K562 (cell line): Measurements from ENCODE around the gene ZBTB16. TPM values are rescaled to one million over a fixed set of nuclear protein-coding genes. Genes with fewer than 3 reads are reported as not detected.

ENCODE experiments used
- ATAC-seq: fragments of 200-7000 bp; cut with Tn5 transposase; 3 replicates; pipeline ENCODE4 v1.9.1; 2020; ENCODE audit warnings: moderate library complexity
- BruUV-seq: library from RNA; stranded (reverse); fragments of 400-500 nt; replicated peaks from 2 replicates; lab custom pipeline; 2021; lab: Mats Ljungman, UMichigan
- CTCF ChIA-PET: fragments of 300-600 bp; formaldehyde crosslinking; extraction: SDS; loops from one replicate; lab custom pipeline; 2021; ENCODE audit warnings: low intra/inter-chr PET ratio; lab: Yijun Ruan, JAX
- POLR2A ChIA-PET: fragments of 300-600, 350-650 bp; sonication (Branson Sonifier 250); formaldehyde crosslinking; extraction: SDS; loops from one replicate; lab custom pipeline; 2021; ENCODE audit warnings: antibody characterized with exemption, inconsistent platforms; lab: Yijun Ruan, JAX
- DNase-seq, 4 experiments: peaks; one replicate each; pipeline versions ENCODE4 v3.0.0 to v3.0.0-alpha.2; 2011 to 2018; ENCODE audit warnings: low spot score in 3 of 4, mixed read lengths in 3 of 4; ENCODE audit errors: extremely low read depth in 1 of 4
- FAIRE-seq: peaks from 2 replicates; lab custom pipeline; 2011; peaks lifted over from hg19 to GRCh38; lab: Jason Lieb, UNC
- H2AFZ ChIP-seq: 2 replicates; pipeline ENCODE4 v1.6.0; 2011; ENCODE audit warnings: low read depth, low read length, control low read depth, inconsistent platforms
- H3K27ac ChIP-seq: fragments of 200-600 bp; 3 replicates; pipeline ENCODE4 v1.8.0; 2011; ENCODE audit warnings: low read depth, mild to moderate bottlenecking, control low read depth, inconsistent platforms, low read length, moderate library complexity, mixed read lengths; ENCODE audit errors: extremely low read depth
- H3K27me3 ChIP-seq, 2 experiments: fragments of 300-600 bp in 1 of 2; 2 replicates in 1 of 2; 3 replicates in 1 of 2; pipeline versions ENCODE4 v1.6.0 to v1.8.0; 2011; ENCODE audit warnings: inconsistent platforms in 2 of 2, low read length in 2 of 2, mild to moderate bottlenecking in 1 of 2, mixed read lengths in 1 of 2, moderate library complexity in 1 of 2; ENCODE audit not compliant: control insufficient read depth in 2 of 2, insufficient read depth in 2 of 2
- H3K36me3 ChIP-seq: fragments of 300-600 bp; 3 replicates; pipeline ENCODE4 v1.8.0; 2011; ENCODE audit warnings: mild to moderate bottlenecking, low read length, inconsistent platforms; ENCODE audit not compliant: control insufficient read depth, insufficient read depth
- H3K4me1 ChIP-seq, 2 experiments: fragments of 200-600 bp in 1 of 2; replicated peaks in 1 of 2; 2 replicates in 1 of 2; 3 replicates in 1 of 2; pipeline versions ENCODE4 v1.5.1 to v1.8.0; 2011; ENCODE audit warnings: inconsistent platforms in 2 of 2, low read length in 2 of 2, mild to moderate bottlenecking in 1 of 2, mixed read lengths in 1 of 2, moderate library complexity in 1 of 2; ENCODE audit not compliant: control insufficient read depth in 2 of 2, insufficient read depth in 2 of 2
- H3K4me2 ChIP-seq: 2 replicates; pipeline ENCODE4 v1.6.1; 2011; ENCODE audit warnings: low read length, control low read depth, inconsistent platforms, mixed read lengths; ENCODE audit not compliant: insufficient read depth
- H3K4me3 ChIP-seq: fragments of 200-600 bp; sonication (generic), shearing (Covaris generic); 2 replicates; pipeline ENCODE4 v1.5.1; 2016; ENCODE audit warnings: control low read depth, inconsistent platforms
- H3K79me2 ChIP-seq: fragments of 200-600 bp; 3 replicates; pipeline ENCODE4 v1.8.0; 2011; ENCODE audit warnings: low read length, inconsistent platforms; ENCODE audit not compliant: control insufficient read depth, insufficient read depth
- H3K9ac ChIP-seq, 2 experiments: 2 replicates each; pipeline versions ENCODE4 v1.6.0 to v1.6.1; 2011; ENCODE audit warnings: low read depth in 2 of 2, low read length in 2 of 2, control low read depth in 1 of 2, inconsistent platforms in 1 of 2, mild to moderate bottlenecking in 1 of 2, mixed read lengths in 1 of 2; ENCODE audit not compliant: insufficient read depth in 1 of 2
- H3K9me1 ChIP-seq: one replicate; pipeline ENCODE4 v1.6.0; 2011; ENCODE audit warnings: inconsistent platforms, mild to moderate bottlenecking, low read length, moderate library complexity; ENCODE audit not compliant: control insufficient read depth, insufficient read depth
- H3K9me3 ChIP-seq: replicated peaks from 2 replicates; pipeline ENCODE4 v1.5.1; 2011; ENCODE audit warnings: low read depth, low read length, inconsistent platforms; ENCODE audit not compliant: control insufficient read depth, insufficient read depth
- H4K20me1 ChIP-seq: replicated peaks from 2 replicates; pipeline ENCODE4 v1.6.1; 2011; ENCODE audit warnings: low read length, inconsistent platforms, mixed read lengths; ENCODE audit not compliant: control insufficient read depth, insufficient read depth
- GATAD2B ChIP-seq: fragments of 450-650 bp; IDR thresholded peaks from 2 replicates; pipeline ENCODE4 v1.6.1; 2017; ENCODE audit warnings: mild to moderate bottlenecking, borderline replicate concordance
- GTF2A2 ChIP-seq: IDR thresholded peaks from 2 replicates; pipeline ENCODE4 v1.6.1; 2016; ENCODE audit warnings: mild to moderate bottlenecking, missing genetic modification characterization, missing compliant biosample characterization
- ILK ChIP-seq: fragments of 450-650 bp; IDR thresholded peaks from 2 replicates; pipeline ENCODE4 v1.6.1; 2016; ENCODE audit warnings: missing genetic modification characterization, low read depth, mild to moderate bottlenecking, missing compliant biosample characterization, moderate library complexity, borderline replicate concordance
- KAT7 ChIP-seq: sonication (generic); formaldehyde crosslinking; IDR thresholded peaks from 2 replicates; pipeline ENCODE4 v1.8.0; 2022; ENCODE audit warnings: missing genetic modification reagents, mild to moderate bottlenecking, borderline replicate concordance
- MTF1 ChIP-seq: fragments of 250-450 bp; sonication (Bioruptor Pico); IDR thresholded peaks from 2 replicates; pipeline ENCODE4 v1.9.0; 2021; ENCODE audit warnings: moderate library complexity, mild to moderate bottlenecking, inconsistent platforms, borderline replicate concordance
- NR3C1 ChIP-seq: sonication (generic); formaldehyde crosslinking; IDR thresholded peaks from 2 replicates; pipeline ENCODE4 v1.8.1; 2022; ENCODE audit warnings: missing genetic modification reagents
- ZNF57 ChIP-seq: fragments of 450-650 bp; formaldehyde crosslinking; IDR thresholded peaks from 2 replicates; pipeline ENCODE4 v1.4.0; 2020; ENCODE audit warnings: mild to moderate bottlenecking, moderate library complexity
- WGBS: fragments of 100-300 bp; shearing (Covaris generic); methylation state at CpG from one replicate; pipeline ENCODE4 v1.1.6; 2016; ENCODE audit warnings: low coverage, mixed read lengths; ENCODE audit not compliant: insufficient coverage; ENCODE audit errors: missing lambda C conversion rate; 5-methylcytosine and 5-hydroxymethylcytosine counted together
- in situ Hi-C: fragments of 300-500 bp; cut with MboI; formaldehyde crosslinking; loops from 4 replicates; pipeline ENCODE4 v1.15.0; 2018; ENCODE audit warnings: inconsistent platforms, mixed read lengths
- intact Hi-C: fragments of 100-400 bp; cut with micrococcal nuclease; formaldehyde crosslinking; loops from 2 replicates; pipeline ENCODE4 v1.14.2; 2022
- polyA plus RNA-seq, 8 experiments: library from polyadenylated mRNA; depleted of rRNA in 4 of 8; stranded (reverse) in 5 of 8; unstranded in 3 of 8; fragments of >200 nt; fragmentation: Nextera tagmentation in 2 of 8; fragmentation: Illumina TruSeq in 1 of 8; extraction: Ambion mirVana in 2 of 8; extraction: Trizol in 1 of 8; gene quantifications; 2 replicates each; pipeline versions ENCODE4 v1.2.1 to v1.2.3, GENCODE V29; 2011 to 2014; ENCODE audit warnings: inconsistent platforms in 1 of 8, missing spikeins in 1 of 8
- total RNA-seq, 7 experiments: library from RNA; depleted of rRNA in 6 of 7; stranded (reverse); fragments of >200 nt in 6 of 7; fragmentation: Illumina TruSeq in 2 of 7; extraction: Trizol in 2 of 7; gene quantifications; 2 replicates each; pipeline versions ENCODE4 v1.2.1 to v1.2.3, GENCODE V29; 2011 to 2021; ENCODE audit warnings: low replicate concordance in 1 of 7

Gene ZBTB16
- total and polyA plus RNA-seq, 9 of the 15 experiments (the other 6 are each of a cell fraction or from before 2014, with no cell fraction given), result 0.06 to 0.40 (median 0.24) TPM; not detected in 4

DNA sequence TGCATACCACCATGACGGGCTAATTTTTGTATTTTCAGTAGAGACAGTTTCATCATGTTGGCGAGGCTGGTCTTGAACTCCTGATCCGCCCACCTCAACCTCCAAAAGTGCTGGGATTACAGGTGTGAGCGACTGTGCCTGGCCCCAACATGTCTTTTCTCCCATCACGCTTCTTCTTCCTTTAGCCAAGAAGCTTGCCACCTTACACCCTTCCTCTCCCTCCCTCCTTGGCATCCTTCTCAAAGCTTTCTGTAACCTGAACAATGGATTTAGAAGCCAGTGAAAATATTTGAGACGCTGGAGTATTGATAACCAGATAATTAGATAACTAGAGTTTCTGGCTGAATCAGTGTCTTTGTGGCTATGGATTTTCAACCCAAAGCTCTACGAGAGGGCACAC lies 225.4 kb downstream of the ZBTB16 start:
- TF ChIP-seq MTF1 (CRISPR knock-in tag), result no peak
- TF ChIP-seq KAT7 (CRISPR knock-in tag), result no peak
- TF ChIP-seq ILK (tag), result no peak
- TF ChIP-seq NR3C1 (CRISPR knock-in tag), result no peak
- no peak for TF ChIP-seq GATAD2B
- TF ChIP-seq ZNF57 (CRISPR knock-in tag), result no peak
- TF ChIP-seq GTF2A2, result no peak
- H3K4me3 ChIP-seq, result no peak overlapping the region
- H3K79me2 ChIP-seq, result no peaks in the 10 kb centered on the region
- H3K27ac ChIP-seq, result no peak overlapping the region
- POLR2A ChIA-PET, result interaction anchor here (0.8 to 1.3 kb wide), 2 partner anchors 69 to 621 kb away, joined by 3 read pairs; no protein-coding TSS in a partner anchor
- H2AFZ ChIP-seq, result no peak overlapping the region
- BruUV-seq, result no TSS peak
- no peaks in the 10 kb centered on the region for H4K20me1 ChIP-seq
- no peak overlapping the region for H3K9ac ChIP-seq
- intact Hi-C loops (no loop called here), in situ Hi-C loops (loop anchor here (10.0 kb wide), 2 partner anchors 480 to 1450 kb away; no protein-coding TSS in a partner anchor)
- no peaks in the 10 kb centered on the region for H3K9me1 ChIP-seq
- no peak for DNase-seq
- no peaks in the 10 kb centered on the region for H3K27me3 ChIP-seq
- no peak for ATAC-seq
- WGBS, result 53% methylated on average over 7 of the region's 7 CpGs
- FAIRE-seq, result no peak
- CTCF ChIA-PET, result no interaction called here
- H3K4me1 ChIP-seq, result peaks cover 0 to 4% of the 10 kb centered on the region in 2 experiments; a peak in 2 of 5 replicates
- no peaks in the 10 kb centered on the region for H3K36me3 ChIP-seq
- H3K4me2 ChIP-seq, result no peak overlapping the region
- H3K9me3 ChIP-seq, result no peaks in the 10 kb centered on the region
